A549 (cell line): ENCODE results near the gene CMTM2.

Experiments
- CEBPB ChIP-seq, 2 experiments: fragments of >200 bp in 1 of 2; sonication (Bioruptor Twin) in 1 of 2; formaldehyde crosslinking in 1 of 2; IDR thresholded peaks; 2 replicates each; pipeline ENCODE4 v1.6.1; 2012 to 2016
- CHD4 ChIP-seq: fragments of 200-600 bp; sonication (generic); IDR thresholded peaks from 2 replicates; pipeline ENCODE4 v1.6.1; 2016; ENCODE audit warnings: antibody characterized with exemption, mild to moderate bottlenecking, borderline replicate concordance
- POLR2A ChIP-seq: IDR thresholded peaks from 2 replicates; pipeline ENCODE4 v1.6.1; 2012; ENCODE audit warnings: mild to moderate bottlenecking, low read length
- TF ChIP-seq, protein P1 (sequence below): fragments of >200 bp; sonication (Bioruptor Twin); formaldehyde crosslinking; IDR thresholded peaks from 3 replicates; pipeline ENCODE4 v1.5.1; 2016
- TF ChIP-seq, protein P2 (sequence below): fragments of 200-600 bp; sonication (generic); IDR thresholded peaks from 2 replicates; pipeline ENCODE4 v1.6.1; 2016; ENCODE audit warnings: antibody characterized with exemption, mild to moderate bottlenecking, moderate library complexity
- TF ChIP-seq, protein P3 (sequence below): IDR thresholded peaks from 2 replicates; pipeline ENCODE4 v1.6.1; 2012

DNA sequence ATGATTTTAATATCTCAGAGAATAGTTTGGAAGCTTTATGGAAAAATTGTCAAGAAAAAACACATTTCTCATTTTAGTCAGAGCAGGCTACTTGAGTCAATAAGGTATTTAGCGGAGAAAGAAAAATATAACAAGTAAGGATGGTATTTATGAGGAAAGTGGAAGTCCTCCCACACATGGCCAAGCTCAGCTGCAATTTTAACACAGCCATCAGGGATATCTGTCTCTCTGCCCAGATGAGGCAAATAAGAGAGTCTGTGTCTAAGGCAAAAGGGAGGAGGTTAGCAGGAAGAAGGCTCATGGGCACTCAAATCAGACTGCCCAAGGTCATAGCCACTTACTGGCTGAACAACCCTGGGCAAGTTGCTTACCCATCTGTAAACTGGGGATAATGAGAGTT lies 5.2 kb upstream of the CMTM2 start:
- TF ChIP-seq, protein P1, sequence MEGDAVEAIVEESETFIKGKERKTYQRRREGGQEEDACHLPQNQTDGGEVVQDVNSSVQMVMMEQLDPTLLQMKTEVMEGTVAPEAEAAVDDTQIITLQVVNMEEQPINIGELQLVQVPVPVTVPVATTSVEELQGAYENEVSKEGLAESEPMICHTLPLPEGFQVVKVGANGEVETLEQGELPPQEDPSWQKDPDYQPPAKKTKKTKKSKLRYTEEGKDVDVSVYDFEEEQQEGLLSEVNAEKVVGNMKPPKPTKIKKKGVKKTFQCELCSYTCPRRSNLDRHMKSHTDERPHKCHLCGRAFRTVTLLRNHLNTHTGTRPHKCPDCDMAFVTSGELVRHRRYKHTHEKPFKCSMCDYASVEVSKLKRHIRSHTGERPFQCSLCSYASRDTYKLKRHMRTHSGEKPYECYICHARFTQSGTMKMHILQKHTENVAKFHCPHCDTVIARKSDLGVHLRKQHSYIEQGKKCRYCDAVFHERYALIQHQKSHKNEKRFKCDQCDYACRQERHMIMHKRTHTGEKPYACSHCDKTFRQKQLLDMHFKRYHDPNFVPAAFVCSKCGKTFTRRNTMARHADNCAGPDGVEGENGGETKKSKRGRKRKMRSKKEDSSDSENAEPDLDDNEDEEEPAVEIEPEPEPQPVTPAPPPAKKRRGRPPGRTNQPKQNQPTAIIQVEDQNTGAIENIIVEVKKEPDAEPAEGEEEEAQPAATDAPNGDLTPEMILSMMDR, result no peak
- TF ChIP-seq CHD4 (no peak), CEBPB (IDR thresholded peaks at IDR 0.05) (no peak), POLR2A (no peak)
- TF ChIP-seq, protein P2, sequence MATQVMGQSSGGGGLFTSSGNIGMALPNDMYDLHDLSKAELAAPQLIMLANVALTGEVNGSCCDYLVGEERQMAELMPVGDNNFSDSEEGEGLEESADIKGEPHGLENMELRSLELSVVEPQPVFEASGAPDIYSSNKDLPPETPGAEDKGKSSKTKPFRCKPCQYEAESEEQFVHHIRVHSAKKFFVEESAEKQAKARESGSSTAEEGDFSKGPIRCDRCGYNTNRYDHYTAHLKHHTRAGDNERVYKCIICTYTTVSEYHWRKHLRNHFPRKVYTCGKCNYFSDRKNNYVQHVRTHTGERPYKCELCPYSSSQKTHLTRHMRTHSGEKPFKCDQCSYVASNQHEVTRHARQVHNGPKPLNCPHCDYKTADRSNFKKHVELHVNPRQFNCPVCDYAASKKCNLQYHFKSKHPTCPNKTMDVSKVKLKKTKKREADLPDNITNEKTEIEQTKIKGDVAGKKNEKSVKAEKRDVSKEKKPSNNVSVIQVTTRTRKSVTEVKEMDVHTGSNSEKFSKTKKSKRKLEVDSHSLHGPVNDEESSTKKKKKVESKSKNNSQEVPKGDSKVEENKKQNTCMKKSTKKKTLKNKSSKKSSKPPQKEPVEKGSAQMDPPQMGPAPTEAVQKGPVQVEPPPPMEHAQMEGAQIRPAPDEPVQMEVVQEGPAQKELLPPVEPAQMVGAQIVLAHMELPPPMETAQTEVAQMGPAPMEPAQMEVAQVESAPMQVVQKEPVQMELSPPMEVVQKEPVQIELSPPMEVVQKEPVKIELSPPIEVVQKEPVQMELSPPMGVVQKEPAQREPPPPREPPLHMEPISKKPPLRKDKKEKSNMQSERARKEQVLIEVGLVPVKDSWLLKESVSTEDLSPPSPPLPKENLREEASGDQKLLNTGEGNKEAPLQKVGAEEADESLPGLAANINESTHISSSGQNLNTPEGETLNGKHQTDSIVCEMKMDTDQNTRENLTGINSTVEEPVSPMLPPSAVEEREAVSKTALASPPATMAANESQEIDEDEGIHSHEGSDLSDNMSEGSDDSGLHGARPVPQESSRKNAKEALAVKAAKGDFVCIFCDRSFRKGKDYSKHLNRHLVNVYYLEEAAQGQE, result no peak
- TF ChIP-seq, protein P3, sequence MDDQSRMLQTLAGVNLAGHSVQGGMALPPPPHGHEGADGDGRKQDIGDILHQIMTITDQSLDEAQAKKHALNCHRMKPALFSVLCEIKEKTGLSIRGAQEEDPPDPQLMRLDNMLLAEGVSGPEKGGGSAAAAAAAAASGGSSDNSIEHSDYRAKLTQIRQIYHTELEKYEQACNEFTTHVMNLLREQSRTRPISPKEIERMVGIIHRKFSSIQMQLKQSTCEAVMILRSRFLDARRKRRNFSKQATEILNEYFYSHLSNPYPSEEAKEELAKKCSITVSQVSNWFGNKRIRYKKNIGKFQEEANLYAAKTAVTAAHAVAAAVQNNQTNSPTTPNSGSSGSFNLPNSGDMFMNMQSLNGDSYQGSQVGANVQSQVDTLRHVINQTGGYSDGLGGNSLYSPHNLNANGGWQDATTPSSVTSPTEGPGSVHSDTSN, result no peak
